Activated gamma-delta T cell treated with Interleukin-2 at 50 U/mL for 16 hours (primary cell): ENCODE data around the gene DGCR2.
"Not testable (repeated sequence)": the region's sequence is repeated elsewhere in the genome, so short reads cannot be mapped to it uniquely, and the experiment has no call there.

Experiments
- DNase-seq: peaks from one replicate; pipeline ENCODE4 v3.0.0-alpha.2; 2020

Gene DGCR2

GRCh38 chr22:19106886-19107729 is 15.1 kb downstream of the DGCR2 start:
- DNase-seq = no peak

- peak; percentile 49 for DNase-seq
These were observed 16.1 kb downstream of the DGCR2 start for GRCh38 chr22:19105867-19106802.

- no peak for DNase-seq
These were observed 16.8 kb downstream of the DGCR2 start for GRCh38 chr22:19105456-19105855.

- no peak for DNase-seq
These were observed 18.1 kb downstream of the DGCR2 start for GRCh38 chr22:19103880-19104821.

- DNase-seq = no peak
These were observed 24.1 kb downstream of the DGCR2 start for GRCh38 chr22:19098157-19098556.

GRCh38 chr22:19097518-19097917 is 24.7 kb downstream of the DGCR2 start:
- DNase-seq = no peak

GRCh38 chr22:19096555-19096954 is 25.7 kb downstream of the DGCR2 start:
- no peak for DNase-seq

- no peak for DNase-seq
These were observed 27.7 kb downstream of the DGCR2 start for GRCh38 chr22:19094393-19094997.

GRCh38 chr22:19092725-19093124 is 29.5 kb downstream of the DGCR2 start:
- no peak for DNase-seq

GRCh38 chr22:19090586-19091127 is 31.6 kb downstream of the DGCR2 start:
- no peak for DNase-seq

GRCh38 chr22:19090183-19090582 is 32.0 kb downstream of the DGCR2 start:
- no peak for DNase-seq

GRCh38 chr22:19088866-19089595 is 33.2 kb downstream of the DGCR2 start:
- no peak for DNase-seq

- no peak for DNase-seq
These were observed 35.3 kb downstream of the DGCR2 start for GRCh38 chr22:19086896-19087295.

GRCh38 chr22:19086417-19086816 is 35.8 kb downstream of the DGCR2 start:
- no peak for DNase-seq

- DNase-seq = no peak
These were observed 36.9 kb downstream of the DGCR2 start for GRCh38 chr22:19085233-19085718.

- not testable (repeated sequence) for DNase-seq
These were observed 37.6 kb downstream of the DGCR2 start for GRCh38 chr22:19084586-19084985.

- DNase-seq = not testable (repeated sequence)
These were observed 38.1 kb downstream of the DGCR2 start for GRCh38 chr22:19084126-19084525.

- DNase-seq = no peak
These were observed 39.4 kb downstream of the DGCR2 start for GRCh38 chr22:19082793-19083192.

GRCh38 chr22:19082101-19082500 is 40.1 kb downstream of the DGCR2 start:
- no peak for DNase-seq

GRCh38 chr22:19081351-19081750 is 40.9 kb downstream of the DGCR2 start:
- no peak for DNase-seq

GRCh38 chr22:19080853-19081252 is 41.4 kb downstream of the DGCR2 start:
- DNase-seq = no peak
